ENCODE results near the gene ADAMTS17. TPM values are rescaled to one million over a fixed set of nuclear protein-coding genes. Genes with fewer than 3 reads are reported as not detected.

The ADAMTS17 gene
- polyA plus RNA-seq, 2 of the 4 experiments (the other 2 are of a cell fraction), result 0.05 TPM; not detected in 1

- TF ChIP-seq, protein P1, sequence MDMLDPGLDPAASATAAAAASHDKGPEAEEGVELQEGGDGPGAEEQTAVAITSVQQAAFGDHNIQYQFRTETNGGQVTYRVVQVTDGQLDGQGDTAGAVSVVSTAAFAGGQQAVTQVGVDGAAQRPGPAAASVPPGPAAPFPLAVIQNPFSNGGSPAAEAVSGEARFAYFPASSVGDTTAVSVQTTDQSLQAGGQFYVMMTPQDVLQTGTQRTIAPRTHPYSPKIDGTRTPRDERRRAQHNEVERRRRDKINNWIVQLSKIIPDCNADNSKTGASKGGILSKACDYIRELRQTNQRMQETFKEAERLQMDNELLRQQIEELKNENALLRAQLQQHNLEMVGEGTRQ (IDR thresholded peaks at IDR 0.05), result no peak
- TF ChIP-seq, protein P2, sequence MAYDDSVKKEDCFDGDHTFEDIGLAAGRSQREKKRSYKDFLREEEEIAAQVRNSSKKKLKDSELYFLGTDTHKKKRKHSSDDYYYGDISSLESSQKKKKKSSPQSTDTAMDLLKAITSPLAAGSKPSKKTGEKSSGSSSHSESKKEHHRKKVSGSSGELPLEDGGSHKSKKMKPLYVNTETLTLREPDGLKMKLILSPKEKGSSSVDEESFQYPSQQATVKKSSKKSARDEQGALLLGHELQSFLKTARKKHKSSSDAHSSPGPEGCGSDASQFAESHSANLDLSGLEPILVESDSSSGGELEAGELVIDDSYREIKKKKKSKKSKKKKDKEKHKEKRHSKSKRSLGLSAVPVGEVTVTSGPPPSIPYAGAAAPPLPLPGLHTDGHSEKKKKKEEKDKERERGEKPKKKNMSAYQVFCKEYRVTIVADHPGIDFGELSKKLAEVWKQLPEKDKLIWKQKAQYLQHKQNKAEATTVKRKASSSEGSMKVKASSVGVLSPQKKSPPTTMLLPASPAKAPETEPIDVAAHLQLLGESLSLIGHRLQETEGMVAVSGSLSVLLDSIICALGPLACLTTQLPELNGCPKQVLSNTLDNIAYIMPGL (CRISPR knock-in tag; IDR thresholded peaks at IDR 0.05; ENCODE audit: borderline replicate concordance), result no peak
- TF ChIP-seq KDM1A (IDR thresholded peaks at IDR 0.05; ENCODE audit: low read depth), result no peak
- no peak for TF ChIP-seq FOXS1 (CRISPR knock-in tag; IDR thresholded peaks at IDR 0.05)
These were observed 225.2 kb downstream of the ADAMTS17 start (continued) for GRCh38 chr15:100116416-100117190.

GRCh38 chr15:100115711-100116090, 226.1 kb downstream of the ADAMTS17 start:
- ATAC-seq, result no peak
- peaks cover 5% of the 10 kb centered on the region; the same call in 1 of the 3 replicates for H3K4me1 ChIP-seq
- no peaks in the 10 kb centered on the region; the same call in 2 of the 3 replicates for H3K9me3 ChIP-seq
- POLR2A ChIA-PET, result no interaction called here
- CTCF ChIA-PET, result interaction anchor here (1.0 to 2.2 kb wide), 4 partner anchors 8 to 27 kb away, joined by 3 to 10 read pairs (median 3); no protein-coding TSS in a partner anchor
- no peak overlapping the region for H3K4me3 ChIP-seq
- no peak for FAIRE-seq
- TF ChIP-seq RFX5 (IDR thresholded peaks at IDR 0.05) (no peak), EHMT2 (IDR thresholded peaks at IDR 0.05; ENCODE audit: low read depth) (no peak), PHF8 (IDR thresholded peaks at IDR 0.05; ENCODE audit: borderline replicate concordance, low read depth) (no peak), NFE2L2 (conservative IDR thresholded peaks at IDR 0.05; ENCODE audit: low read length) (no peak), HDAC2 (IDR thresholded peaks at IDR 0.05) (no peak), TP53 (CRISPR knock-in tag; IDR thresholded peaks at IDR 0.05) (no peak), ESRRA (IDR thresholded peaks at IDR 0.05; ENCODE audit: borderline replicate concordance, low read length) (no peak), JUNB (IDR thresholded peaks at IDR 0.05) (no peak), CBX8 (IDR thresholded peaks at IDR 0.05) (no peak), FOXS1 (CRISPR knock-in tag; IDR thresholded peaks at IDR 0.05) (no peak), FOSB (CRISPR knock-in tag; IDR thresholded peaks at IDR 0.05) (no peak), BCL3 (IDR thresholded peaks at IDR 0.05) (no peak), MAZ (IDR thresholded peaks at IDR 0.05; ENCODE audit: borderline replicate concordance, low read depth, low read length) (no peak), EHF (CRISPR knock-in tag; IDR thresholded peaks at IDR 0.05) (no peak), ELK1 (IDR thresholded peaks at IDR 0.05; ENCODE audit: low read depth, low read length) (no peak), RCOR1 (IDR thresholded peaks at IDR 0.05; ENCODE audit: low read depth, low read length) (no peak)
- TF ChIP-seq, protein P3, sequence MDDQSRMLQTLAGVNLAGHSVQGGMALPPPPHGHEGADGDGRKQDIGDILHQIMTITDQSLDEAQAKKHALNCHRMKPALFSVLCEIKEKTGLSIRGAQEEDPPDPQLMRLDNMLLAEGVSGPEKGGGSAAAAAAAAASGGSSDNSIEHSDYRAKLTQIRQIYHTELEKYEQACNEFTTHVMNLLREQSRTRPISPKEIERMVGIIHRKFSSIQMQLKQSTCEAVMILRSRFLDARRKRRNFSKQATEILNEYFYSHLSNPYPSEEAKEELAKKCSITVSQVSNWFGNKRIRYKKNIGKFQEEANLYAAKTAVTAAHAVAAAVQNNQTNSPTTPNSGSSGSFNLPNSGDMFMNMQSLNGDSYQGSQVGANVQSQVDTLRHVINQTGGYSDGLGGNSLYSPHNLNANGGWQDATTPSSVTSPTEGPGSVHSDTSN (IDR thresholded peaks at IDR 0.05), result no peak
- no peak for DNase-seq (ENCODE audit: low read depth in 1 of 2, low spot score in 1 of 2)
- no peak overlapping the region for H3K4me2 ChIP-seq
- WGBS (ENCODE audit: missing lambda C conversion rate), result 43% methylated on average over 6 of the region's 6 CpGs
- H3K27ac ChIP-seq, result no peak overlapping the region

Measured in A549 (cell line).